Measurements from ENCODE around the gene GPR37.

DNA sequence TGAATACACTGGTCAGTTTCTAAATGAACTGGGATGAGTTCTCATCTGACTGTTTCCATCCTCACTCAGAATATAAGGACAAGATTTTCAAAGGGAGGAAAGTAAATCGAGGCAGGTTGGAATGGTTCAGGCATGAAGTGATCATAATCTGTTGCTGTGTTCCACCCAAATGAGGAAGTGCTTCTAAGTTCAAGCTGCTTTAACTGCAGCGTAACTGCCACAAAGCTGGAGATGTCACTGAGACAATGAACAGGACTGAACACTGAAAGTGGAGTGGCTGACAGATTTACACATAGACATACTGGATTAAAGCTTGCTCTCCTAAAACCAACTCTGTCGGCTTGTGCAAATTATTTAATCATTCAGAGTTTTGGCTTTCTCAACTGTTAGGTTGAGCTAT is 66.6 kb downstream of the GPR37 start:
- TF ChIP-seq, protein P1, sequence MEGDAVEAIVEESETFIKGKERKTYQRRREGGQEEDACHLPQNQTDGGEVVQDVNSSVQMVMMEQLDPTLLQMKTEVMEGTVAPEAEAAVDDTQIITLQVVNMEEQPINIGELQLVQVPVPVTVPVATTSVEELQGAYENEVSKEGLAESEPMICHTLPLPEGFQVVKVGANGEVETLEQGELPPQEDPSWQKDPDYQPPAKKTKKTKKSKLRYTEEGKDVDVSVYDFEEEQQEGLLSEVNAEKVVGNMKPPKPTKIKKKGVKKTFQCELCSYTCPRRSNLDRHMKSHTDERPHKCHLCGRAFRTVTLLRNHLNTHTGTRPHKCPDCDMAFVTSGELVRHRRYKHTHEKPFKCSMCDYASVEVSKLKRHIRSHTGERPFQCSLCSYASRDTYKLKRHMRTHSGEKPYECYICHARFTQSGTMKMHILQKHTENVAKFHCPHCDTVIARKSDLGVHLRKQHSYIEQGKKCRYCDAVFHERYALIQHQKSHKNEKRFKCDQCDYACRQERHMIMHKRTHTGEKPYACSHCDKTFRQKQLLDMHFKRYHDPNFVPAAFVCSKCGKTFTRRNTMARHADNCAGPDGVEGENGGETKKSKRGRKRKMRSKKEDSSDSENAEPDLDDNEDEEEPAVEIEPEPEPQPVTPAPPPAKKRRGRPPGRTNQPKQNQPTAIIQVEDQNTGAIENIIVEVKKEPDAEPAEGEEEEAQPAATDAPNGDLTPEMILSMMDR (IDR thresholded peaks at IDR 0.05; ENCODE audit: poor library complexity) = no peak
- TF ChIP-seq EZH2 (IDR thresholded peaks at IDR 0.05; ENCODE audit: borderline replicate concordance) = no peak
